GM12873 (cell line): Measurements from ENCODE around the gene C11orf87.

Experiments
- CTCF ChIP-seq: IDR thresholded peaks from 2 replicates; pipeline ENCODE4 v1.5.1; 2012; ENCODE audit warnings: low read depth, mild to moderate bottlenecking, moderate library complexity, low read length, control low read depth; ENCODE audit not compliant: insufficient read depth; ENCODE audit errors: missing control alignments

Gene C11orf87

GRCh38 chr11:109421981-109422869 lies at the start of gene C11orf87:
C11orf87 (plus strand) TSS chr11:109422190; CDS start chr11:109423634, 1,444 bp downstream.
- no peak for TF ChIP-seq CTCF

GRCh38 chr11:109374032-109374431 lies 48.0 kb upstream of the C11orf87 start:
- TF ChIP-seq CTCF: no peak

- no peak for TF ChIP-seq CTCF
Measured at GRCh38 chr11:109374441-109374840, 47.5 kb upstream of the C11orf87 start.

- TF ChIP-seq CTCF: no peak
Measured at GRCh38 chr11:109377039-109377742, 44.8 kb upstream of the C11orf87 start.

- no peak for TF ChIP-seq CTCF
Measured at GRCh38 chr11:109378034-109378433, 44.0 kb upstream of the C11orf87 start.

GRCh38 chr11:109383306-109383705 lies 38.7 kb upstream of the C11orf87 start:
- no peak for TF ChIP-seq CTCF

GRCh38 chr11:109384873-109385272 lies 37.1 kb upstream of the C11orf87 start:
- no peak for TF ChIP-seq CTCF
